ENCODE measurements around the gene LSAMP.
"Not testable (repeated sequence)": the region's sequence is repeated elsewhere in the genome, so short reads cannot be mapped to it uniquely, and the experiment has no call there.

Gene LSAMP

GRCh38 chr3:115861166-115861733 lies 584.0 kb downstream of the LSAMP start:
- DNase-seq: no peak

GRCh38 chr3:115860766-115861165 lies 584.5 kb downstream of the LSAMP start:
- DNase-seq: no peak

- no peak for DNase-seq
These were observed 586.1 kb downstream of the LSAMP start for GRCh38 chr3:115859002-115859807.

GRCh38 chr3:115857518-115858136 lies 587.7 kb downstream of the LSAMP start:
- DNase-seq: no peak

- DNase-seq: no peak
These were observed 589.4 kb downstream of the LSAMP start for GRCh38 chr3:115855911-115856310.

- DNase-seq: no peak
These were observed 592.2 kb downstream of the LSAMP start for GRCh38 chr3:115853104-115853503.

- DNase-seq: no peak
These were observed 593.0 kb downstream of the LSAMP start for GRCh38 chr3:115852278-115852677.

GRCh38 chr3:115851571-115851970 lies 593.7 kb downstream of the LSAMP start:
- DNase-seq: no peak

GRCh38 chr3:115848641-115849040 lies 596.6 kb downstream of the LSAMP start:
- DNase-seq: no peak

GRCh38 chr3:115845986-115846385 lies 599.3 kb downstream of the LSAMP start:
- DNase-seq: no peak

- DNase-seq: not testable (repeated sequence)
These were observed 600.6 kb downstream of the LSAMP start for GRCh38 chr3:115844729-115845128.

GRCh38 chr3:115843206-115843605 lies 602.1 kb downstream of the LSAMP start:
- DNase-seq: peak in 1 of 2 experiments; percentile 2

GRCh38 chr3:115839246-115839645 lies 606.0 kb downstream of the LSAMP start:
- DNase-seq: no peak

- DNase-seq: no peak
These were observed 606.5 kb downstream of the LSAMP start for GRCh38 chr3:115838786-115839185.

- DNase-seq: no peak
These were observed 608.3 kb downstream of the LSAMP start for GRCh38 chr3:115836944-115837343.

- no peak for DNase-seq
These were observed 609.3 kb downstream of the LSAMP start for GRCh38 chr3:115835946-115836345.

- DNase-seq: no peak
These were observed 611.2 kb downstream of the LSAMP start for GRCh38 chr3:115834068-115834467.

GRCh38 chr3:115833074-115833473 lies 612.2 kb downstream of the LSAMP start:
- DNase-seq: no peak

- DNase-seq: no peak
These were observed 613.0 kb downstream of the LSAMP start for GRCh38 chr3:115832265-115832664.

GRCh38 chr3:115831864-115832263 lies 613.4 kb downstream of the LSAMP start:
- DNase-seq: no peak

GRCh38 chr3:115830764-115831395 lies 614.4 kb downstream of the LSAMP start:
- DNase-seq: no peak

- DNase-seq: no peak
These were observed 616.9 kb downstream of the LSAMP start for GRCh38 chr3:115828401-115828800.

- DNase-seq: no peak
These were observed 617.8 kb downstream of the LSAMP start for GRCh38 chr3:115827495-115827894.

GRCh38 chr3:115825046-115825445 lies 620.2 kb downstream of the LSAMP start:
- no peak for DNase-seq
